HL-60 (cell line): ENCODE measurements around the gene MYO9B.

Source experiments
- DNase-seq, 2 experiments: peaks; one replicate each; pipeline ENCODE4 v3.0.0-alpha.2; 2010 to 2020; ENCODE audit warnings: low read depth in 1 of 2, low spot score in 1 of 2
- H3K27ac ChIP-seq: fragments of 250-450 bp; sonication (Bioruptor Pico); replicated peaks from 2 replicates; pipeline ENCODE4 v1.5.1; 2020; ENCODE audit warnings: mild to moderate bottlenecking, moderate library complexity
- H3K27me3 ChIP-seq: fragments of 250-450 bp; sonication (Bioruptor Pico); 2 replicates; pipeline ENCODE4 v1.5.1; 2021; ENCODE audit warnings: mild to moderate bottlenecking, moderate library complexity; ENCODE audit not compliant: insufficient read depth, poor library complexity, severe bottlenecking
- H3K4me3 ChIP-seq: replicated peaks from 2 replicates; pipeline ENCODE4 v1.5.1; 2011; ENCODE audit warnings: mild to moderate bottlenecking, control low read depth, low read length; ENCODE audit not compliant: insufficient read depth
- GABPA ChIP-seq: IDR thresholded peaks from 2 replicates; pipeline ENCODE4 v1.6.1; 2012; ENCODE audit warnings: low read depth
- POLR2AphosphoS5 ChIP-seq: IDR thresholded peaks from 2 replicates; pipeline ENCODE4 v1.6.1; 2012; ENCODE audit warnings: low read depth
- SPI1 ChIP-seq: IDR thresholded peaks from 2 replicates; pipeline ENCODE4 v1.6.1; 2012; ENCODE audit warnings: low read depth, mild to moderate bottlenecking, borderline replicate concordance
- TF ChIP-seq, protein P1 (sequence below): IDR thresholded peaks from 2 replicates; pipeline ENCODE4 v1.6.1; 2012; ENCODE audit warnings: low read depth; ENCODE audit not compliant: insufficient replicate concordance
- TF ChIP-seq, protein P2 (sequence below): IDR thresholded peaks from one replicate; pipeline ENCODE4 v1.5.1; 2011; ENCODE audit warnings: low read length, control low read depth, inconsistent platforms; ENCODE audit not compliant: insufficient read depth

MYO9B gene

DNA sequence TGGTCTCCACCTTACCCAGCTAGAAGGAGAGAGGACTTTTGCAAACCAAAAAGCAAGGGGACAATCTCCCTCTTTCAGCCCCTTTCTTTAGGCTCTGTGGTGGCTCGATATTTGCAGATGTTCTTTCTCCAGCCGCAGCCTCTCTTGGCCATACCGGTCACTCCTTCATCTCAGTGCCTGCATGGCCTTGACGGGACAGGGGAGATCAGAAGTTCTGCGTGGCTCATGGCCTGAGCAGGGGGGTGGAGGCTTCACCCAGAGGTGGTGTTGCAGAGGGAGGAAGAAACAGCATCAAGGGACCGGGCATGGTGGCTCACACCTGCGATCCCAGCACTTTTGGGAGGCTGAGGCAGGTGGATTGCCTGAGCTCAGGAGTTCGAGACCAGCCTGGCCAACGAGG is 53.2 kb downstream of the MYO9B start:
- Histone ChIP-seq H3K4me3 (no peak overlapping the region), H3K27ac (no peak overlapping the region), H3K27me3 (no peaks in the 10 kb centered on the region)
- TF ChIP-seq SPI1 = no peak
- no peak for TF ChIP-seq POLR2AphosphoS5
- TF ChIP-seq, protein P1, sequence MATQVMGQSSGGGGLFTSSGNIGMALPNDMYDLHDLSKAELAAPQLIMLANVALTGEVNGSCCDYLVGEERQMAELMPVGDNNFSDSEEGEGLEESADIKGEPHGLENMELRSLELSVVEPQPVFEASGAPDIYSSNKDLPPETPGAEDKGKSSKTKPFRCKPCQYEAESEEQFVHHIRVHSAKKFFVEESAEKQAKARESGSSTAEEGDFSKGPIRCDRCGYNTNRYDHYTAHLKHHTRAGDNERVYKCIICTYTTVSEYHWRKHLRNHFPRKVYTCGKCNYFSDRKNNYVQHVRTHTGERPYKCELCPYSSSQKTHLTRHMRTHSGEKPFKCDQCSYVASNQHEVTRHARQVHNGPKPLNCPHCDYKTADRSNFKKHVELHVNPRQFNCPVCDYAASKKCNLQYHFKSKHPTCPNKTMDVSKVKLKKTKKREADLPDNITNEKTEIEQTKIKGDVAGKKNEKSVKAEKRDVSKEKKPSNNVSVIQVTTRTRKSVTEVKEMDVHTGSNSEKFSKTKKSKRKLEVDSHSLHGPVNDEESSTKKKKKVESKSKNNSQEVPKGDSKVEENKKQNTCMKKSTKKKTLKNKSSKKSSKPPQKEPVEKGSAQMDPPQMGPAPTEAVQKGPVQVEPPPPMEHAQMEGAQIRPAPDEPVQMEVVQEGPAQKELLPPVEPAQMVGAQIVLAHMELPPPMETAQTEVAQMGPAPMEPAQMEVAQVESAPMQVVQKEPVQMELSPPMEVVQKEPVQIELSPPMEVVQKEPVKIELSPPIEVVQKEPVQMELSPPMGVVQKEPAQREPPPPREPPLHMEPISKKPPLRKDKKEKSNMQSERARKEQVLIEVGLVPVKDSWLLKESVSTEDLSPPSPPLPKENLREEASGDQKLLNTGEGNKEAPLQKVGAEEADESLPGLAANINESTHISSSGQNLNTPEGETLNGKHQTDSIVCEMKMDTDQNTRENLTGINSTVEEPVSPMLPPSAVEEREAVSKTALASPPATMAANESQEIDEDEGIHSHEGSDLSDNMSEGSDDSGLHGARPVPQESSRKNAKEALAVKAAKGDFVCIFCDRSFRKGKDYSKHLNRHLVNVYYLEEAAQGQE = no peak
- TF ChIP-seq GABPA = no peak
- TF ChIP-seq, protein P2, sequence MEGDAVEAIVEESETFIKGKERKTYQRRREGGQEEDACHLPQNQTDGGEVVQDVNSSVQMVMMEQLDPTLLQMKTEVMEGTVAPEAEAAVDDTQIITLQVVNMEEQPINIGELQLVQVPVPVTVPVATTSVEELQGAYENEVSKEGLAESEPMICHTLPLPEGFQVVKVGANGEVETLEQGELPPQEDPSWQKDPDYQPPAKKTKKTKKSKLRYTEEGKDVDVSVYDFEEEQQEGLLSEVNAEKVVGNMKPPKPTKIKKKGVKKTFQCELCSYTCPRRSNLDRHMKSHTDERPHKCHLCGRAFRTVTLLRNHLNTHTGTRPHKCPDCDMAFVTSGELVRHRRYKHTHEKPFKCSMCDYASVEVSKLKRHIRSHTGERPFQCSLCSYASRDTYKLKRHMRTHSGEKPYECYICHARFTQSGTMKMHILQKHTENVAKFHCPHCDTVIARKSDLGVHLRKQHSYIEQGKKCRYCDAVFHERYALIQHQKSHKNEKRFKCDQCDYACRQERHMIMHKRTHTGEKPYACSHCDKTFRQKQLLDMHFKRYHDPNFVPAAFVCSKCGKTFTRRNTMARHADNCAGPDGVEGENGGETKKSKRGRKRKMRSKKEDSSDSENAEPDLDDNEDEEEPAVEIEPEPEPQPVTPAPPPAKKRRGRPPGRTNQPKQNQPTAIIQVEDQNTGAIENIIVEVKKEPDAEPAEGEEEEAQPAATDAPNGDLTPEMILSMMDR = no peak
- DNase-seq = no peak

DNA sequence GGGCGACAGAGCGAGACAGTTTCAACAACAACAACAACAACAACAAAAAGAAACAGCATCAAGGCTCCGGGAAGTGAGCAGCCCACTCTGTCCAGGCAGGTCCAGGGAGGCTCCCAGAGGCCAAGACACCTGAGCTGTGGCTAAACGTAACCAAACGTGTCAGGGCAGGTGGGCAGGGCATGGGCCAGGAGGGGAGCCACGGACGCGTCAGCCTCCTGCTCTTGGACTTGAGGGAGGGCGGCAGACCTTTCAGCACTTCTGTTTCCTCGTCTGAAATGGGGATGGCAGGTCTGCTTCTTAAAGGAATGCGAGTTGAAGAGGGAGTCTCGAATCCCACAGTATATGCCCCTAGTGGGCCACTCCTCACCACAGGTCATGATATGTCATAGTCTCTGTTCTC is 53.8 kb downstream of the MYO9B start:
- no peak for DNase-seq
- H3K4me3 ChIP-seq = no peak overlapping the region
- TF ChIP-seq, protein P1 = no peak
- TF ChIP-seq, protein P2 = no peak
- no peak for TF ChIP-seq SPI1
- TF ChIP-seq GABPA = no peak
- TF ChIP-seq POLR2AphosphoS5 = no peak
- no peaks in the 10 kb centered on the region for H3K27me3 ChIP-seq
- H3K27ac ChIP-seq = no peak overlapping the region

DNA sequence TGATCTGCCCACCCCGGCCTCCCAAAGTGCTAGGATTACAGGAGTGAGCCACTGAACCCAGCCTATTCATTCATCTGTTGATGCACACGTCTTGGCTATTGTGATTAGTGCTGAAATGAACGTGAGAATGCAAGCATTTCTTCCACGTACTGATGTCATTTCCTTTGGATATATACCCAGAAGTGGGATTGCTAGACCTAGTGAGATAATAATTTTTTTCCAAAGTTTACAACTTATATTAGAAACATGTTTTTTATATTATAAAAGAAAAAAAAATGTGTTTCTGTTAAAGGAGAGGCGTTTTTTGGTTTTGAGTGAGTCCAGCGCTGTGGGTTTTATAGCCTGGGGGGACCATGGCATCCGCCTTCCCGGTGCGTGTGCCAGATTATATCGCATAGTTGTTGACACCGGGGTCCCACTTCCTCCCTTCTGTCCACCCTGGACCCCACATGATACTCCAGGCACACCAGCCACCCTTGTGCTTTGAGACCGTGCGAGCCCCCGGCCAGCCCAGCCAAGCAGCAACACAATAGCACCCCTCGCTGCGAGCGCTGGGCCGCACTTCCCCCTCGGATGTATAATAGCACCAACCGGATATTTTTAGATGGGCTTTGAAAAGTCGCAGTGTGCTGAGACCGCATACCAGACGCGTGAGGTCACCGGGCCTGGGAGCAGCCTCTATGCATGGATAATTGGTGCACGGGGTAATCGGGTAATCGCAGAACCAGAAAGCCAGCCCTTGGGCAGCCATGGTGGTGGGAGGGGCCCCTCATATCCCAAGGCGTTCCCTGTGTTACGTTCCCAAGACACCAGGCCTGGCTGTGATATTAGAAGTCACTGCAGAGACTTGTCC is 59.6 kb downstream of the MYO9B start:
- TF ChIP-seq GABPA = no peak
- TF ChIP-seq, protein P1 = no peak
- TF ChIP-seq, protein P2 = no peak
- no peak for TF ChIP-seq POLR2AphosphoS5
- no peak for TF ChIP-seq SPI1
- no peak overlapping the region for H3K27ac ChIP-seq
- no peaks in the 10 kb centered on the region for H3K27me3 ChIP-seq
- DNase-seq = no peak
- no peak overlapping the region for H3K4me3 ChIP-seq
